ENCODE measurements around the gene NCAM2. TPM values are rescaled to one million over a fixed set of nuclear protein-coding genes. Genes with fewer than 3 reads are reported as not detected.

NCAM2 gene
- total RNA-seq, 1 donor from 2014 or later: not detected

GRCh38 chr21:21175798-21176334 is 177.7 kb downstream of the NCAM2 start:
- DNase-seq (ENCODE audit: low read depth): no peak
- H3K4me3 ChIP-seq (ENCODE audit: low read depth, low read length): no peak overlapping the region
- TF ChIP-seq CTCF (conservative IDR thresholded peaks at IDR 0.05; ENCODE audit: low read depth, low read length): no peak

DNA sequence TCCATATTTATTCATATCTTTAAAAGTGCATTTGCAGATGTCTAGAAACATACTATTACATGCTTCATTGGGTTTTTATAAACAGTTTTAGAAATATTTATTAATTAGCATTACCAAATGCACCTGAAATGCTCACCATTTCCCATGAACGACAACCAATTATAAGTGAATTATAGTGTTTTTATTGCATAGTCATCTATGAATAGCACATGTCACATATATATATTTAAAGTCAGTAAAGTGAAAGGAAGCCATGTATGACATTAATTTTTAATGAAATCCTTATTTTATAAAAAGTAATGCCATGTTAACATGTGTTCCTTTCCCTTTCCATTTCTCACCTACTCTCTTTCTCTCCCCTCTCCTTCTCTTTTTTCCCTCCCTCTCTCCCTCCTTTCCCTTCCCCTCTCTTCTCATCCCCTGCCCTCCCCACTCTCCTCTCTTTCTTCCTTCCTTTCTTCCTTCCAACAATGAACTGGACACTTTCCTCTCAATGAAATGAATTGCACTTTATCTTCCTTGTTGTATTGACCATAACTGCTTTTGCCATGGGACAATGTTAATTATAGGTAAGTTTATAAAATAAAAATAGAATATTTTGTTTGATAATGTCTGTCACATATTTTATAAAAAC is 179.3 kb downstream of the NCAM2 start:
- no peak for TF ChIP-seq CTCF (conservative IDR thresholded peaks at IDR 0.05; ENCODE audit: low read depth, low read length)
- DNase-seq (ENCODE audit: low read depth): no peak
- H3K4me3 ChIP-seq (ENCODE audit: low read depth, low read length): no peak overlapping the region

DNA sequence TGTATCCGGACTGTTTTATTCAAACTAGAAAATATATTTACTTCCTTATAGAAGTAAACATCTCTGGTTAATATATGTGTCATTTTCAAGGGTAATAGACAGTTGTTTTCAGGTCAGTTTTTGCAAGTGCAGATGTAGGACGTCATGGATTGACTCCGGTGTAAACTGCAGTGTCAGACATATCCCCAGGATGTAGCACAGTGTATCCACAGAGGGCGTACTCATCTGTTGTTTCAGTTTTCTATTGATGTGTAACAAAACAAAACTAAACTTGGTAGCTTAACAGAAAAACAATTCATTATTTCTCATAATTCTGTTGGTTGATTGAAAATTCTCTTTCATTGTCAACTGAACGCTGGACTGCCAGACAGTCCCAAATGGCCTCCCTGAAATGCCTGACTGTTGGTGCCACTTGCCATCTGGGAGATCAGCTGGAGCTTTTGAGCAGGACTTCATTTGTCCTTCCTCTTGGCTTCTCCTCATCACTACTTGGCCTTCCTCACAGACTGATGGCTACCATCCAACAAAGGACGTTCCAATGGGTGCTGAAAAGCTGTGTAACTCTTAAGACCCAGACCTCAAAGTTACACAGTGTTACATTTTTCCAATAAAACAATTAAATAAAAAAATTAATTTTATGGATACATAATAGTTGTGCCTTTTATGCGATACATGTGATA is 181.6 kb downstream of the NCAM2 start:
- DNase-seq (ENCODE audit: low read depth): no peak
- no peak for TF ChIP-seq CTCF (conservative IDR thresholded peaks at IDR 0.05; ENCODE audit: low read depth, low read length)
- no peak overlapping the region for H3K4me3 ChIP-seq (ENCODE audit: low read depth, low read length)

GRCh38 chr21:21182401-21183010 is 184.3 kb downstream of the NCAM2 start:
- no peak for DNase-seq (ENCODE audit: low read depth)
- no peak for TF ChIP-seq CTCF (conservative IDR thresholded peaks at IDR 0.05; ENCODE audit: low read depth, low read length)
- no peak overlapping the region for H3K4me3 ChIP-seq (ENCODE audit: low read depth, low read length)

DNA sequence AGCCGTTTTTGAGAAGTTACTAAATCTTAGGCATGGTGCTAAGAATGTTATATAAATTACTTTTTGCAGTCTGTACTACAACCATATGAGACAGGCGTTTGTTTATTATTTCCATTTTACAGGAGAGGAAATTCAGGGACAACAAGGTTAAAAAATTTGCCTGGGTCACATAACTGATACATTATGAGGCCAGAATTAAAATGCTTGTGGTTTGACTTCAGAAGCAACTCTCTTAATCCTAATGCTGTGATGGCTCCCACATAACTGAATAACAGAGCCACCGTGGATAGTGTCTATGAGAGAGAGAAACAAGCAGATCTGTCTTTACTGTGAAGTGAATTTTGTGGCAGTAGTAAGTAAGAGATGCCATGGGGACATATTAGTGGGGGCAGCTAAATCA is 184.9 kb downstream of the NCAM2 start:
- DNase-seq (ENCODE audit: low read depth): no peak
- H3K4me3 ChIP-seq (ENCODE audit: low read depth, low read length): no peak overlapping the region
- no peak for TF ChIP-seq CTCF (conservative IDR thresholded peaks at IDR 0.05; ENCODE audit: low read depth, low read length)

DNA sequence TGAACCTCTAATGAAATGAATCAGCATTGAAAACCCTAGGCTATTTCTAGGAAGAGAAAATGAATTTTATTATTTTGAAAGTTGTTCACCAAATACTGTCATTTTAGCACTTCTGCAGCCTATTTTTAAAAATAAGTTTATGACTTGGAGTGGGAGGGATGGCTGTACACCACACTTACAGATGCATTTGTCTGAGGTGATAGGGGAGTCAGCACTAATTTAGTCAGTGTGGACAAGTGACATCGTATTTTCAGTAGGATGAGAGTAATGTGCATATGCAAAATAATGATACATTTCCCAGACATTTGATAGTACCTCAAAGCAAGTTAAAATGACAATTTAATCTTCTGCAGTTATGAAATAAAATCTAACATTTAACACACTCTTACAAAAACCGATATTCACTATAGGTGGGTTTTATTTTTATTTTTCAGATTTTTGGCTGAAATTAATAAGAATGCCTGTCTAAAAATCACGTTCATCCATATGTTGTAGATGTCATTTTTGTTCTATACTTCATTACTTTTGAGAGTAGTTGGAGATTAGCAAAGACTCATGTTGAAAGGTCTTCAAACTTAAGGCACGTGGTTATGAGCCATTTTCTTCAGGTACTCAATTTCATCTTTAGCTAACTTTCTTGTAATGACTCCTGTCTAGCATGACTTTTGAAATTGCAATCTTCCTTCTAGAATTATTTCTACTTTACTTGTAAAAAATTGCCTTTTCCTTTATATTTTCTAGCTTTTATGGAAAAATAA is 186.7 kb downstream of the NCAM2 start:
- H3K4me3 ChIP-seq (ENCODE audit: low read depth, low read length): no peak overlapping the region
- no peak for TF ChIP-seq CTCF (conservative IDR thresholded peaks at IDR 0.05; ENCODE audit: low read depth, low read length)
- DNase-seq (ENCODE audit: low read depth): no peak
